WTC11 (cell line): Measurements from ENCODE around the gene XIRP2. TPM values are rescaled to one million over a fixed set of nuclear protein-coding genes. Genes with fewer than 3 reads are reported as not detected.

Experiments used
- ATAC-seq: fragments of 200-7000 bp; cut with Tn5 transposase; 2 replicates; pipeline ENCODE4 v1.10.0; 2021; ENCODE audit warnings: mild to moderate bottlenecking, moderate library complexity
- CTCF ChIA-PET: fragments of 300-600 bp; sonication (Branson Sonifier 250); formaldehyde crosslinking; loops from one replicate; lab custom pipeline; 2021; ENCODE audit warnings: antibody characterized with exemption; lab: Charles Lee
- POLR2A ChIA-PET: fragments of 350-600 bp; sonication (Branson Sonifier 250); formaldehyde crosslinking; loops from one replicate; lab custom pipeline; 2021; ENCODE audit warnings: antibody characterized with exemption; lab: Charles Lee
- DNase-seq: peaks from one replicate; pipeline ENCODE4 v3.0.0; 2021; ENCODE audit warnings: low spot score
- H3K27ac Mint-ChIP-seq: 2 replicates; pipeline ENCODE4 v1.8.0; 2021; ENCODE audit warnings: mixed read lengths
- H3K27me3 Mint-ChIP-seq: 2 replicates; pipeline ENCODE4 v1.8.0; 2021; ENCODE audit warnings: low read depth, mild to moderate bottlenecking, moderate library complexity, mixed read lengths
- H3K36me3 Mint-ChIP-seq: 2 replicates; pipeline ENCODE4 v1.8.0; 2021; ENCODE audit warnings: mixed read lengths
- H3K4me1 Mint-ChIP-seq: 2 replicates; pipeline ENCODE4 v1.8.0; 2022; ENCODE audit warnings: mixed read lengths
- H3K4me3 Mint-ChIP-seq: 2 replicates; pipeline ENCODE4 v1.8.0; 2021; ENCODE audit warnings: mild to moderate bottlenecking, moderate library complexity, mixed read lengths
- H3K9me3 Mint-ChIP-seq: 2 replicates; pipeline ENCODE4 v1.8.0; 2021; ENCODE audit warnings: mixed read lengths
- ATF3 ChIP-seq: sonication (generic); formaldehyde crosslinking; conservative IDR thresholded peaks from 2 replicates; pipeline ENCODE4 v1.8.1; 2022; ENCODE audit warnings: mild to moderate bottlenecking, missing genetic modification reagents
- CREB1 ChIP-seq: sonication (generic); formaldehyde crosslinking; IDR thresholded peaks from 2 replicates; pipeline ENCODE4 v1.8.0; 2023; ENCODE audit warnings: mild to moderate bottlenecking, missing genetic modification reagents
- CREM ChIP-seq: sonication (generic); formaldehyde crosslinking; IDR thresholded peaks from 2 replicates; pipeline ENCODE4 v1.8.1; 2022; ENCODE audit warnings: mild to moderate bottlenecking, missing genetic modification reagents, moderate library complexity
- ETV6 ChIP-seq: sonication (generic); formaldehyde crosslinking; IDR thresholded peaks from 2 replicates; pipeline ENCODE4 v1.8.1; 2022; ENCODE audit warnings: mild to moderate bottlenecking, missing genetic modification reagents
- FOXP4 ChIP-seq: sonication (generic); formaldehyde crosslinking; IDR thresholded peaks from 2 replicates; pipeline ENCODE4 v1.8.0; 2022; ENCODE audit warnings: mild to moderate bottlenecking, missing genetic modification reagents
- HMGA2 ChIP-seq: fragments of 250-450 bp; sonication (Bioruptor Pico); IDR thresholded peaks from 2 replicates; pipeline ENCODE4 v1.4.0; 2021; ENCODE audit warnings: mild to moderate bottlenecking, moderate library complexity
- HMGXB4 ChIP-seq: sonication (generic); formaldehyde crosslinking; IDR thresholded peaks from 2 replicates; pipeline ENCODE4 v1.8.1; 2023; ENCODE audit warnings: mild to moderate bottlenecking, moderate library complexity, missing genetic modification reagents
- NFATC4 ChIP-seq: fragments of 250-450 bp; sonication (Bioruptor Pico); IDR thresholded peaks from 2 replicates; pipeline ENCODE4 v1.9.0; 2021; ENCODE audit warnings: mild to moderate bottlenecking
- NR3C1 ChIP-seq: sonication (generic); formaldehyde crosslinking; conservative IDR thresholded peaks from 2 replicates; pipeline ENCODE4 v1.8.1; 2023; ENCODE audit warnings: low read depth, mild to moderate bottlenecking, missing genetic modification reagents
- RELA ChIP-seq: sonication (generic); formaldehyde crosslinking; IDR thresholded peaks from 2 replicates; pipeline ENCODE4 v1.8.1; 2022; ENCODE audit warnings: missing genetic modification reagents, mild to moderate bottlenecking, borderline replicate concordance
- STAT6 ChIP-seq: sonication (generic); formaldehyde crosslinking; conservative IDR thresholded peaks from 2 replicates; pipeline ENCODE4 v1.8.1; 2023; ENCODE audit warnings: mild to moderate bottlenecking, low read depth, missing genetic modification reagents, moderate library complexity
- ZNF138 ChIP-seq: sonication (generic); formaldehyde crosslinking; conservative IDR thresholded peaks from 2 replicates; pipeline ENCODE4 v1.8.1; 2022; ENCODE audit warnings: mild to moderate bottlenecking, moderate library complexity, missing genetic modification reagents
- ZNF232 ChIP-seq: sonication (generic); formaldehyde crosslinking; IDR thresholded peaks from 2 replicates; pipeline ENCODE4 v1.8.0; 2022; ENCODE audit warnings: mild to moderate bottlenecking, missing genetic modification reagents
- ZNF317 ChIP-seq: sonication (generic); formaldehyde crosslinking; IDR thresholded peaks from 2 replicates; pipeline ENCODE4 v1.8.1; 2023; ENCODE audit warnings: low read depth, mild to moderate bottlenecking, moderate library complexity, missing genetic modification reagents, borderline replicate concordance
- total RNA-seq: library from RNA; stranded (reverse); gene quantifications from 3 replicates; pipeline ENCODE4 v1.2.3, GENCODE V29; 2021
- TF ChIP-seq, protein P1 (sequence below): sonication (generic); formaldehyde crosslinking; IDR thresholded peaks from 2 replicates; pipeline ENCODE4 v1.8.0; 2023; ENCODE audit warnings: missing genetic modification reagents, mild to moderate bottlenecking, borderline replicate concordance
- TF ChIP-seq, protein P2 (sequence below): fragments of 250-450 bp; sonication (Bioruptor Pico); IDR thresholded peaks from 2 replicates; pipeline ENCODE4 v1.9.0; 2021; ENCODE audit warnings: mild to moderate bottlenecking, borderline replicate concordance

The XIRP2 gene
- total RNA-seq, 1 experiment from 2014 or later, result 0.87 TPM

GRCh38 chr2:167237478-167237877 lies 349.2 kb downstream of the XIRP2 start (continued):
- TF ChIP-seq NFATC4 (CRISPR knock-in tag) (no peak), HMGXB4 (CRISPR knock-in tag) (no peak), ZNF138 (no peak), ETV6 (CRISPR knock-in tag) (no peak), STAT6 (no peak), ATF3 (CRISPR knock-in tag) (no peak), ZNF232 (CRISPR knock-in tag) (no peak), RELA (CRISPR knock-in tag) (no peak), NR3C1 (CRISPR knock-in tag) (no peak), ZNF317 (CRISPR knock-in tag) (no peak)

DNA sequence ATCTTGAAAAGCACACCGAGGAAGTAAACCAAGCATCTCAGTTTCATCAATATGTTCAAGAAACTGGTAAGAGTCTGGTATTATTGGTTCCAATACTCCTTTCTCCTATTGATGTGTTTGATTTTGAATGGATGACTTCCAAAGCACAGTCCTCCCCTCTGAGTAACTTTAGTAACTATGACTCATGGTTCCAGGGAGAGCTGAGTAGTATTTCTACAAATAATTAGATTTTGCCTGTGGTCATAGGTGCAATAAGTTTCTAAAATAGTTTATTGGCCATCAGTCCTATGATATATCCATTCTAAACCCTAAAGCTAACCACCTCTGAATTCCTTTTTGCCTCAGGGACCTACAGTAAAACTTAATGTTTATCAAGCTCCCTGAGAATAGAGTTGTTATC lies 352.4 kb downstream of the XIRP2 start:
- no peaks in the 10 kb centered on the region for H3K27me3 Mint-ChIP-seq
- no peaks in the 10 kb centered on the region for H3K9me3 Mint-ChIP-seq
- no peak for DNase-seq
- TF ChIP-seq, protein P1, sequence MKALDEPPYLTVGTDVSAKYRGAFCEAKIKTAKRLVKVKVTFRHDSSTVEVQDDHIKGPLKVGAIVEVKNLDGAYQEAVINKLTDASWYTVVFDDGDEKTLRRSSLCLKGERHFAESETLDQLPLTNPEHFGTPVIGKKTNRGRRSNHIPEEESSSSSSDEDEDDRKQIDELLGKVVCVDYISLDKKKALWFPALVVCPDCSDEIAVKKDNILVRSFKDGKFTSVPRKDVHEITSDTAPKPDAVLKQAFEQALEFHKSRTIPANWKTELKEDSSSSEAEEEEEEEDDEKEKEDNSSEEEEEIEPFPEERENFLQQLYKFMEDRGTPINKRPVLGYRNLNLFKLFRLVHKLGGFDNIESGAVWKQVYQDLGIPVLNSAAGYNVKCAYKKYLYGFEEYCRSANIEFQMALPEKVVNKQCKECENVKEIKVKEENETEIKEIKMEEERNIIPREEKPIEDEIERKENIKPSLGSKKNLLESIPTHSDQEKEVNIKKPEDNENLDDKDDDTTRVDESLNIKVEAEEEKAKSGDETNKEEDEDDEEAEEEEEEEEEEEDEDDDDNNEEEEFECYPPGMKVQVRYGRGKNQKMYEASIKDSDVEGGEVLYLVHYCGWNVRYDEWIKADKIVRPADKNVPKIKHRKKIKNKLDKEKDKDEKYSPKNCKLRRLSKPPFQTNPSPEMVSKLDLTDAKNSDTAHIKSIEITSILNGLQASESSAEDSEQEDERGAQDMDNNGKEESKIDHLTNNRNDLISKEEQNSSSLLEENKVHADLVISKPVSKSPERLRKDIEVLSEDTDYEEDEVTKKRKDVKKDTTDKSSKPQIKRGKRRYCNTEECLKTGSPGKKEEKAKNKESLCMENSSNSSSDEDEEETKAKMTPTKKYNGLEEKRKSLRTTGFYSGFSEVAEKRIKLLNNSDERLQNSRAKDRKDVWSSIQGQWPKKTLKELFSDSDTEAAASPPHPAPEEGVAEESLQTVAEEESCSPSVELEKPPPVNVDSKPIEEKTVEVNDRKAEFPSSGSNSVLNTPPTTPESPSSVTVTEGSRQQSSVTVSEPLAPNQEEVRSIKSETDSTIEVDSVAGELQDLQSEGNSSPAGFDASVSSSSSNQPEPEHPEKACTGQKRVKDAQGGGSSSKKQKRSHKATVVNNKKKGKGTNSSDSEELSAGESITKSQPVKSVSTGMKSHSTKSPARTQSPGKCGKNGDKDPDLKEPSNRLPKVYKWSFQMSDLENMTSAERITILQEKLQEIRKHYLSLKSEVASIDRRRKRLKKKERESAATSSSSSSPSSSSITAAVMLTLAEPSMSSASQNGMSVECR, result no peak
- TF ChIP-seq, protein P2, sequence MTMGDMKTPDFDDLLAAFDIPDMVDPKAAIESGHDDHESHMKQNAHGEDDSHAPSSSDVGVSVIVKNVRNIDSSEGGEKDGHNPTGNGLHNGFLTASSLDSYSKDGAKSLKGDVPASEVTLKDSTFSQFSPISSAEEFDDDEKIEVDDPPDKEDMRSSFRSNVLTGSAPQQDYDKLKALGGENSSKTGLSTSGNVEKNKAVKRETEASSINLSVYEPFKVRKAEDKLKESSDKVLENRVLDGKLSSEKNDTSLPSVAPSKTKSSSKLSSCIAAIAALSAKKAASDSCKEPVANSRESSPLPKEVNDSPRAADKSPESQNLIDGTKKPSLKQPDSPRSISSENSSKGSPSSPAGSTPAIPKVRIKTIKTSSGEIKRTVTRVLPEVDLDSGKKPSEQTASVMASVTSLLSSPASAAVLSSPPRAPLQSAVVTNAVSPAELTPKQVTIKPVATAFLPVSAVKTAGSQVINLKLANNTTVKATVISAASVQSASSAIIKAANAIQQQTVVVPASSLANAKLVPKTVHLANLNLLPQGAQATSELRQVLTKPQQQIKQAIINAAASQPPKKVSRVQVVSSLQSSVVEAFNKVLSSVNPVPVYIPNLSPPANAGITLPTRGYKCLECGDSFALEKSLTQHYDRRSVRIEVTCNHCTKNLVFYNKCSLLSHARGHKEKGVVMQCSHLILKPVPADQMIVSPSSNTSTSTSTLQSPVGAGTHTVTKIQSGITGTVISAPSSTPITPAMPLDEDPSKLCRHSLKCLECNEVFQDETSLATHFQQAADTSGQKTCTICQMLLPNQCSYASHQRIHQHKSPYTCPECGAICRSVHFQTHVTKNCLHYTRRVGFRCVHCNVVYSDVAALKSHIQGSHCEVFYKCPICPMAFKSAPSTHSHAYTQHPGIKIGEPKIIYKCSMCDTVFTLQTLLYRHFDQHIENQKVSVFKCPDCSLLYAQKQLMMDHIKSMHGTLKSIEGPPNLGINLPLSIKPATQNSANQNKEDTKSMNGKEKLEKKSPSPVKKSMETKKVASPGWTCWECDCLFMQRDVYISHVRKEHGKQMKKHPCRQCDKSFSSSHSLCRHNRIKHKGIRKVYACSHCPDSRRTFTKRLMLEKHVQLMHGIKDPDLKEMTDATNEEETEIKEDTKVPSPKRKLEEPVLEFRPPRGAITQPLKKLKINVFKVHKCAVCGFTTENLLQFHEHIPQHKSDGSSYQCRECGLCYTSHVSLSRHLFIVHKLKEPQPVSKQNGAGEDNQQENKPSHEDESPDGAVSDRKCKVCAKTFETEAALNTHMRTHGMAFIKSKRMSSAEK (CRISPR knock-in tag), result no peak
- TF ChIP-seq FOXP4 (CRISPR knock-in tag) (no peak), HMGA2 (no peak), CREB1 (CRISPR knock-in tag) (no peak), CREM (no peak)
- no peaks in the 10 kb centered on the region for H3K36me3 Mint-ChIP-seq
- ChIA-PET POLR2A (no interaction called here), CTCF (no interaction called here)
- H3K27ac Mint-ChIP-seq, result no peak overlapping the region
- ATAC-seq, result no peak
- no peaks in the 10 kb centered on the region for H3K4me1 Mint-ChIP-seq
- no peak overlapping the region for H3K4me3 Mint-ChIP-seq
